Natural killer cell treated with Interleukin-12 subunit alpha and Interleukin-12 subunit beta and Interleukin-15 and Interleukin-18, amount 100 ng/mL, for 72 hours (primary cell): ENCODE measurements around the gene VSIG10L2. TPM values are rescaled to one million over a fixed set of nuclear protein-coding genes. Genes with fewer than 3 reads are reported as not detected.
"Not testable (repeated sequence)": the region's sequence is repeated elsewhere in the genome, so short reads cannot be mapped to it uniquely, and the experiment has no call there.

Source experiments
- ATAC-seq, 2 donors: fragments of 150-1000 bp; cut with Tn5 transposase in 1 of 2; sonication (Bioruptor Pico), chemical (Tn5 transposase) in 1 of 2; 2 replicates each; pipeline ENCODE4 v1.10.0; 2021
- DNase-seq: peaks from one replicate; pipeline ENCODE4 v3.0.0; 2022; ENCODE audit warnings: low spot score
- H3K27ac Mint-ChIP-seq, 2 donors: 1 replicate in 1 of 2; 2 replicates in 1 of 2; pipeline ENCODE4 v1.8.0; 2022; ENCODE audit warnings: mixed read lengths in 2 of 2, mild to moderate bottlenecking in 1 of 2, moderate library complexity in 1 of 2
- H3K27me3 Mint-ChIP-seq, 2 donors: 1 replicate in 1 of 2; 2 replicates in 1 of 2; pipeline ENCODE4 v1.8.0; 2022; ENCODE audit warnings: mixed read lengths in 2 of 2
- H3K36me3 Mint-ChIP-seq: one replicate; pipeline ENCODE4 v1.8.0; 2022; ENCODE audit warnings: mixed read lengths
- H3K4me1 Mint-ChIP-seq, 2 donors: 1 replicate in 1 of 2; 2 replicates in 1 of 2; pipeline ENCODE4 v1.8.0; 2022; ENCODE audit warnings: low read depth in 2 of 2, mixed read lengths in 2 of 2, mild to moderate bottlenecking in 1 of 2
- H3K4me3 Mint-ChIP-seq: one replicate; pipeline ENCODE4 v1.8.0; 2022; ENCODE audit warnings: mixed read lengths
- H3K9me3 Mint-ChIP-seq: 2 replicates; pipeline ENCODE4 v1.8.0; 2022; ENCODE audit warnings: mixed read lengths
- total RNA-seq, 2 donors: library from RNA; stranded (reverse); gene quantifications; one replicate each; pipeline ENCODE4 v1.2.3, GENCODE V29; 2022

Gene VSIG10L2
- total RNA-seq, 2 donors from 2014 or later = not detected

GRCh38 chr11:125978181-125978716 is 32.4 kb downstream of the VSIG10L2 start:
- DNase-seq (no peak), ATAC-seq (no peak)
- H3K9me3 Mint-ChIP-seq = no peaks in the 10 kb centered on the region
- H3K4me3 Mint-ChIP-seq = no peak overlapping the region
- no peaks in the 10 kb centered on the region for H3K36me3 Mint-ChIP-seq
- H3K27ac Mint-ChIP-seq = no peak overlapping the region
- peaks cover 0 to 3% of the 10 kb centered on the region in 2 donors for H3K4me1 Mint-ChIP-seq
- peaks cover 13 to 16% of the 10 kb centered on the region in 2 donors for H3K27me3 Mint-ChIP-seq

- H3K27me3 Mint-ChIP-seq = peaks cover 13 to 16% of the 10 kb centered on the region in 2 donors
- DNase-seq (no peak), ATAC-seq (no peak)
- peaks cover 0 to 3% of the 10 kb centered on the region in 2 donors for H3K4me1 Mint-ChIP-seq
- no peak overlapping the region for H3K4me3 Mint-ChIP-seq
- H3K9me3 Mint-ChIP-seq = no peaks in the 10 kb centered on the region
- no peaks in the 10 kb centered on the region for H3K36me3 Mint-ChIP-seq
- no peak overlapping the region for H3K27ac Mint-ChIP-seq
Measured at GRCh38 chr11:125978778-125979407, 33.0 kb downstream of the VSIG10L2 start.

GRCh38 chr11:125979511-125979910 is 33.7 kb downstream of the VSIG10L2 start:
- Mint-ChIP-seq H3K36me3 (no peaks in the 10 kb centered on the region), H3K4me1 (peaks cover 0 to 3% of the 10 kb centered on the region in 2 donors), H3K9me3 (no peaks in the 10 kb centered on the region), H3K27me3 (peaks cover 11 to 16% of the 10 kb centered on the region in 2 donors), H3K27ac (no peak overlapping the region), H3K4me3 (no peak overlapping the region)
- DNase-seq (no peak), ATAC-seq (no peak)

- H3K36me3 Mint-ChIP-seq = no peaks in the 10 kb centered on the region
- no peak for DNase-seq
- no peak overlapping the region for H3K4me3 Mint-ChIP-seq
- no peaks in the 10 kb centered on the region for H3K9me3 Mint-ChIP-seq
- H3K27ac Mint-ChIP-seq = no peak overlapping the region
- no peak for ATAC-seq
- peaks cover 7 to 13% of the 10 kb centered on the region in 2 donors for H3K27me3 Mint-ChIP-seq
- H3K4me1 Mint-ChIP-seq = peaks cover 0 to 3% of the 10 kb centered on the region in 2 donors
Measured at GRCh38 chr11:125980436-125980835, 34.6 kb downstream of the VSIG10L2 start.

- H3K27ac Mint-ChIP-seq = no peak overlapping the region
- DNase-seq (no peak), ATAC-seq (no peak)
- H3K4me3 Mint-ChIP-seq = no peak overlapping the region
- H3K27me3 Mint-ChIP-seq = peaks cover 9 to 12% of the 10 kb centered on the region in 2 donors
- no peaks in the 10 kb centered on the region for H3K36me3 Mint-ChIP-seq
- H3K9me3 Mint-ChIP-seq = no peaks in the 10 kb centered on the region
- H3K4me1 Mint-ChIP-seq = peaks cover 0 to 3% of the 10 kb centered on the region in 2 donors
Measured at GRCh38 chr11:125982348-125982730, 36.5 kb downstream of the VSIG10L2 start.

- H3K4me1 Mint-ChIP-seq, DNase-seq, H3K36me3 Mint-ChIP-seq, ATAC-seq, H3K9me3 Mint-ChIP-seq, H3K4me3 Mint-ChIP-seq, H3K27ac Mint-ChIP-seq: not testable (repeated sequence)
- H3K27me3 Mint-ChIP-seq = peaks cover 10 to 12% of the 10 kb centered on the region in 2 donors
Measured at GRCh38 chr11:125985956-125986355, 40.1 kb downstream of the VSIG10L2 start.

GRCh38 chr11:125987066-125987641 is 41.3 kb downstream of the VSIG10L2 start:
- Mint-ChIP-seq H3K36me3 (no peaks in the 10 kb centered on the region), H3K9me3 (no peaks in the 10 kb centered on the region), H3K4me1 (no peaks in the 10 kb centered on the region), H3K27me3 (peaks cover 10 to 12% of the 10 kb centered on the region in 2 donors), H3K4me3 (no peak overlapping the region), H3K27ac (no peak overlapping the region)
- DNase-seq (no peak), ATAC-seq (no peak)

GRCh38 chr11:125990244-125990643 is 44.4 kb downstream of the VSIG10L2 start:
- ATAC-seq = no peak
- no peak for DNase-seq
- no peaks in the 10 kb centered on the region for H3K9me3 Mint-ChIP-seq
- H3K27ac Mint-ChIP-seq = no peak overlapping the region
- H3K27me3 Mint-ChIP-seq = peaks cover 10 to 16% of the 10 kb centered on the region in 2 donors
- no peaks in the 10 kb centered on the region for H3K36me3 Mint-ChIP-seq
- no peaks in the 10 kb centered on the region for H3K4me1 Mint-ChIP-seq
- H3K4me3 Mint-ChIP-seq = no peak overlapping the region

- DNase-seq = no peak
- H3K4me1 Mint-ChIP-seq = no peaks in the 10 kb centered on the region
- H3K27ac Mint-ChIP-seq = no peak overlapping the region
- no peak overlapping the region for H3K4me3 Mint-ChIP-seq
- H3K36me3 Mint-ChIP-seq = no peaks in the 10 kb centered on the region
- no peak for ATAC-seq
- no peaks in the 10 kb centered on the region for H3K9me3 Mint-ChIP-seq
- peaks cover 10 to 13% of the 10 kb centered on the region in 2 donors for H3K27me3 Mint-ChIP-seq
Measured at GRCh38 chr11:125992893-125993292, 47.0 kb downstream of the VSIG10L2 start.

GRCh38 chr11:125994509-125994908 is 48.7 kb downstream of the VSIG10L2 start:
- ATAC-seq = no peak

GRCh38 chr11:125995313-125995712 is 49.5 kb downstream of the VSIG10L2 start:
- Mint-ChIP-seq H3K9me3 (no peaks in the 10 kb centered on the region), H3K4me1 (no peaks in the 10 kb centered on the region), H3K27ac (no peak overlapping the region), H3K4me3 (no peak overlapping the region), H3K36me3 (no peaks in the 10 kb centered on the region), H3K27me3 (peaks cover 13 to 17% of the 10 kb centered on the region in 2 donors)
- DNase-seq (no peak), ATAC-seq (peak in 1 of 2 donors; percentile 41)

More at GRCh38 chr11:125994509-125994908, 48.7 kb downstream of the VSIG10L2 start:
- Mint-ChIP-seq H3K27ac (no peak overlapping the region), H3K4me1 (no peaks in the 10 kb centered on the region), H3K4me3 (no peak overlapping the region), H3K27me3 (peaks cover 13 to 14% of the 10 kb centered on the region in 2 donors), H3K9me3 (no peaks in the 10 kb centered on the region), H3K36me3 (no peaks in the 10 kb centered on the region)
- no peak for DNase-seq

GRCh38 chr11:125998267-125998666 is 52.4 kb downstream of the VSIG10L2 start:
- ATAC-seq = no peak
- H3K27ac Mint-ChIP-seq = no peak overlapping the region
- H3K27me3 Mint-ChIP-seq = peaks cover 22 to 25% of the 10 kb centered on the region in 2 donors
- H3K9me3 Mint-ChIP-seq = no peaks in the 10 kb centered on the region
- H3K36me3 Mint-ChIP-seq = no peaks in the 10 kb centered on the region
- peaks cover 0 to 6% of the 10 kb centered on the region in 2 donors for H3K4me1 Mint-ChIP-seq
- no peak for DNase-seq
- H3K4me3 Mint-ChIP-seq = no peak overlapping the region

- no peak for DNase-seq
- no peaks in the 10 kb centered on the region for H3K9me3 Mint-ChIP-seq
- H3K4me1 Mint-ChIP-seq = peaks cover 0 to 6% of the 10 kb centered on the region in 2 donors
- H3K4me3 Mint-ChIP-seq = no peak overlapping the region
- no peak for ATAC-seq
- peaks cover 22 to 24% of the 10 kb centered on the region in 2 donors for H3K27me3 Mint-ChIP-seq
- no peak overlapping the region for H3K27ac Mint-ChIP-seq
- H3K36me3 Mint-ChIP-seq = no peaks in the 10 kb centered on the region
Measured at GRCh38 chr11:125999234-125999880, 53.5 kb downstream of the VSIG10L2 start.

GRCh38 chr11:126002181-126002580 is 56.3 kb downstream of the VSIG10L2 start:
- Mint-ChIP-seq H3K4me3 (no peak overlapping the region), H3K4me1 (peaks cover 0 to 6% of the 10 kb centered on the region in 2 donors), H3K9me3 (no peaks in the 10 kb centered on the region), H3K27me3 (peaks cover 18 to 19% of the 10 kb centered on the region in 2 donors), H3K36me3 (no peaks in the 10 kb centered on the region), H3K27ac (no peak overlapping the region)
- no peak for DNase-seq
- no peak for ATAC-seq
